GM18502 (cell line): ENCODE measurements around the gene SCD.

Experiments used
- ATAC-seq: cut with Tn5 transposase; IDR thresholded peaks from one replicate; pipeline ENCODE4 v1.9.1; 2021; ENCODE audit warnings: mild to moderate bottlenecking; ENCODE audit not compliant: unreplicated experiment, poor library complexity

The SCD gene

GRCh38 chr10:100339236-100339635 lies 7.8 kb upstream of the SCD start:
- ATAC-seq, result peak; percentile 62

- no peak for ATAC-seq
Observed at GRCh38 chr10:100340948-100341847, 5.8 kb upstream of the SCD start.

- peak; percentile 34 for ATAC-seq
Observed at GRCh38 chr10:100341953-100342626, 4.9 kb upstream of the SCD start.

- no peak for ATAC-seq
Observed at GRCh38 chr10:100342627-100342972, 4.4 kb upstream of the SCD start.

- no peak for ATAC-seq
Observed at GRCh38 chr10:100344241-100344788, 2.7 kb upstream of the SCD start.

- ATAC-seq, result no peak
Observed at GRCh38 chr10:100345570-100346330, 1.3 kb upstream of the SCD start.

- peak; percentile 53 for ATAC-seq
Observed at GRCh38 chr10:100346351-100346764, 675 bp upstream of the SCD start.

GRCh38 chr10:100347568-100348195 lies 649 bp downstream of the SCD start:
- no peak for ATAC-seq

GRCh38 chr10:100348389-100348927 lies 1.4 kb downstream of the SCD start:
- ATAC-seq, result no peak

- no peak for ATAC-seq
Observed at GRCh38 chr10:100349087-100349486, 2.1 kb downstream of the SCD start.

GRCh38 chr10:100349672-100350071 lies 2.6 kb downstream of the SCD start:
- ATAC-seq, result no peak

GRCh38 chr10:100350914-100351485 lies 4.0 kb downstream of the SCD start:
- no peak for ATAC-seq

- ATAC-seq, result no peak
Observed at GRCh38 chr10:100353770-100354485, 6.9 kb downstream of the SCD start.

GRCh38 chr10:100355086-100355485 lies 8.1 kb downstream of the SCD start:
- no peak for ATAC-seq

GRCh38 chr10:100356067-100357017 lies 9.3 kb downstream of the SCD start:
- no peak for ATAC-seq

- no peak for ATAC-seq
Observed at GRCh38 chr10:100357059-100357858, 10.2 kb downstream of the SCD start.

- ATAC-seq, result no peak
Observed at GRCh38 chr10:100359030-100359432, 12.0 kb downstream of the SCD start.
